GM18511 (cell line): ENCODE results near the gene FASTKD2.
A peak's percentile ranks its signal among the peaks of the same experiment; 100 is the strongest.

Experiments used
- ATAC-seq: cut with Tn5 transposase; IDR thresholded peaks from one replicate; pipeline ENCODE4 v1.9.1; 2021; ENCODE audit warnings: mild to moderate bottlenecking, moderate library complexity; ENCODE audit not compliant: unreplicated experiment

The FASTKD2 gene

DNA sequence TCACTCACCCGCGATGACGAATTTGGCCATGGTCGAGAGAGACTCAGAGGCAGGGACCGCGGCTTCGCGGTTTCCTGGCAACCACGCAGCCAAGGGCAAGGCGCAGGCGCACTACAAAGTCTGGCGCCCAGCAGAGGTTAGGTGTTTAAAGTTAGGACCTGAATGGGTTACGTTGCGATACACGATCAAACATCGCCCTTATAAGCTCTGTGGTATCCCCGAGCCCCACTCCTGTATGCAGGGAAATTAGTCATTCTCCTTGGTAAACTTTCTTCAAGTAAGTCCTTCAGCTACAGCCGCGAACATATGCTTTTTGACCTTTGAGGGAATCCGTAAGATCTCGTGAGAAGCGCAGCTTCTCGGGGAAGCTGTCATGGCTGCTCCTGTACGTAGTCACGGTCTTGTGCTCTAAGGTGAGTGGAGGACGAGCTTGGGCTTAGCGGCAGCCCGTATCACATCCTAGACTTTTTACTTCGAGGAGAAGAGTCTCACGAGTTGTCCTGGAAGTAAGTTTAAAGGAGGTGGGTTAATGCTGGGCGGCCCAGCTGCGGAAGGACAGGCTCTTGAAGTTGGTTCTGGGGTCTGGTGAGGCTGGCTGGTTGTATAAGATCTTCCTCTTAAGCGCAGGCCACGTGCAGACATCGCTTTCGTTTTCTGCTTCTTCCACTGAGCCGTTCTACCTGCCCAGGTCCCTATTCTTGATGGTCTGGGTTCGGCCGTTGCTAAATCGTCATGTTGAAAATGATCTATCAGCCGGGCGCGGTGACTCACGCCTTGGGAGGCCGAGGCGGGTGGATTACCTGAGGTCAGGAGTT lies at the start of gene FASTKD2, which contains the start of gene MDH1B:
Gene FASTKD2 (plus strand): TSS at position 365 of the 815 bp plus-strand sequence. CDS start 1,088 bp downstream, outside the sequence.
Gene MDH1B (minus strand): TSS at position 87 of the 815 bp plus-strand sequence. CDS start 57 bp downstream, at position 30.
- ATAC-seq: peak; percentile 94

DNA sequence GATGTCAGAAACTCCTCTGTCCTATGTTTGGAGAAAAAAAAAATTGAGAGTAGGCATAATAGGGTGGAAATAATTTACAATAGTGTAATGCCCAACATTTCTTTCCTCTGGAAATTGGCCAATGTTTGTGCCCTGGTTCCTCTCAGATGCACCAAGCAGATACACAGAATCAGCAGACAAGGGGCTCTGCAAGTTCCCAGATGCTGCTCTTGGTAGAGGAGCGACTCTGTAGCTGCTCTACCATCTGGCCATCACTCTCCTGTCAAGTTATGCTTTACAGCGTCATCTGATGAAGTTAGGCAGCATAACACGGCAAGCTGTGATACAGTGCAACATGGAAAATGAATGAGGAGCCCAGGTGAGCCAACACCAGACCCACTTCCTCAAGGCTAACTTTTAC lies 48.8 kb upstream of the FASTKD2 start:
- ATAC-seq: no peak

DNA sequence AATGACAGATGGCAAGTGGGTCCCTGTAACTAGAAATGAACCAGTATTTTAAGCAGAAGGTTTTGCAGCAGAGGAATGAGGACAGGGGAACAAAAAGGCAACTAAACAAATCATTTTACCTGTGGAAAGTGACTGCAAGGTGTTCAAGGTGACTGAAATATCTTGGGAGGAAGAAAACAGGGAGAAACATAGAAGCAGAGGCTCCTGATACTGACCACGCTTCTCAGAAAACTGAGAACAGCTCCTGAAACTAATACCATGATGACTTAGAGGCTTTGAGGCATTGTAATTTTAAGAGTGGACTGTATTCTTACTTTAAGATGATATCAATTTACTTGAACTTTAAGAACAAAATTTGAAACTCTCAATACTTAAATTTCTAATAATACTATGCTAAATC lies 47.1 kb upstream of the FASTKD2 start, which contains the start of gene DYTN:
Gene DYTN (minus strand): TSS at position 101 of the 400 bp plus-strand sequence. CDS start 117 bp downstream, outside the sequence.
- ATAC-seq: no peak

DNA sequence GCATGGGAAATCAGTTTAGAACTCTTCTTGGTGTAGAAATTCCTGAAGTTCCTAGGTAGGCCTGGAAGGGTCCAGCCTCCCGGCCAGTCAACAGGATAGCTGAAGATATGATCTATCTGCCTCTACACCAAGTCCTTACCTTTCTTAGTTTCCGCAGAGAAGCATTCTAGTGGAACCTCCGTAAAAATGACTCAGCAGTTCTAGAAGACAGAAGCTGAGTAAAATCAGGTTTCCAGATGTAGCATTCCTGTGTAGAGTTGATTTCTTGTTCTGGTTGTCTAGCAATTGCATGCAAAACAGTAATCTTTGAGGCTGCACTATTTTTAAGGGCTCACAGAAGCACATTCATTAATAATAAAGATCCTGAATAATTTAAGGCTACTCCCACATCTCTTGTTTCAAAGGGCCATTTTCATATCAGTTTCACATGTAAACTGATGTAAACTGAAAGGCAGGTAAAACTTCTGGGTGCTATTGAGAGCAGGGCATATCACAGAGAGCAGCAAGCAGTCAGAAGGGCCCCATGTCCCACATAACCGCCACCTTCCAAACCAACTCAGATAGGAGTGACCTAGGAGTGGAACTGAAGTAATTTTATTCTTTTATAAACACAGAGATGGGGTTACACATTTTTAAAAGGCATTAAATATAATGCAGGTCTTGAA lies 44.0 kb upstream of the FASTKD2 start:
- ATAC-seq: peak; percentile 89

DNA sequence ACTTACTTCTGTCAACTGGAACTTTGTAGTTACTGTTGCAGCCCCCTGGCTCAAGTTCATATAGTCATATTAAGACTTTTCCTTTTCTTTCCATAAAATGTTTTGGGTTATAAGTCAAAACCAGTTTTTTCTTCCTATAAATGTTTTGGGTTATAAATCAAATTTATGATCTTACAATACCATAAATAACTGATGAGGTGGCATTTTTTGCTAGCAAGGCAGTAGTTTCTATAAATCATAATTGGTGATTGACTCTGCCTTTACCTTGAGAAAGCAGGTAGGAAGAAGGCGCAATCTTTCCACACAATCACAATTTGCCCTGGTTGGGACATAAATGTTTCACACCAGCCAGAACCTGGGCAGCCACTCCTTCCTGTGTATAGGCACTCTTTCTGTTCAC lies 42.1 kb upstream of the FASTKD2 start:
- no peak for ATAC-seq

DNA sequence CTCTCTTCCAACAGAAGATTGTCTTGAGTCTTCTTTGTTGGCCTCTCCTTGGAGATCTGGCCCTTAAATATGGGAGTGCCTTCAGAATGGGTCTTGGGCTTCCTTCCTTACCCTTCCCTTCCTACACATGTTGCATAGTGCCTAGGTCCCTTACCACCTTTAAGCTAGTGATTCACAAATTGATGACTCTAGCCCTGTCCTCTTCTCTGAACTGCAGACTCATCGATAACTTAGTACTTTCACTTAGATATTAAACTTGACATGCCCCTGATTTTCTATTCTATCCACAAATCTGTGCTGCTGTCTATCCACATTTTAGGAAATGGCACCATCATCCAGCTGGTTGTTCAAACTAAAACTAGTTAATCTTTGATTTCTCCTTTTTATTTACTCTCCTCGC lies 38.1 kb upstream of the FASTKD2 start:
- no peak for ATAC-seq

DNA sequence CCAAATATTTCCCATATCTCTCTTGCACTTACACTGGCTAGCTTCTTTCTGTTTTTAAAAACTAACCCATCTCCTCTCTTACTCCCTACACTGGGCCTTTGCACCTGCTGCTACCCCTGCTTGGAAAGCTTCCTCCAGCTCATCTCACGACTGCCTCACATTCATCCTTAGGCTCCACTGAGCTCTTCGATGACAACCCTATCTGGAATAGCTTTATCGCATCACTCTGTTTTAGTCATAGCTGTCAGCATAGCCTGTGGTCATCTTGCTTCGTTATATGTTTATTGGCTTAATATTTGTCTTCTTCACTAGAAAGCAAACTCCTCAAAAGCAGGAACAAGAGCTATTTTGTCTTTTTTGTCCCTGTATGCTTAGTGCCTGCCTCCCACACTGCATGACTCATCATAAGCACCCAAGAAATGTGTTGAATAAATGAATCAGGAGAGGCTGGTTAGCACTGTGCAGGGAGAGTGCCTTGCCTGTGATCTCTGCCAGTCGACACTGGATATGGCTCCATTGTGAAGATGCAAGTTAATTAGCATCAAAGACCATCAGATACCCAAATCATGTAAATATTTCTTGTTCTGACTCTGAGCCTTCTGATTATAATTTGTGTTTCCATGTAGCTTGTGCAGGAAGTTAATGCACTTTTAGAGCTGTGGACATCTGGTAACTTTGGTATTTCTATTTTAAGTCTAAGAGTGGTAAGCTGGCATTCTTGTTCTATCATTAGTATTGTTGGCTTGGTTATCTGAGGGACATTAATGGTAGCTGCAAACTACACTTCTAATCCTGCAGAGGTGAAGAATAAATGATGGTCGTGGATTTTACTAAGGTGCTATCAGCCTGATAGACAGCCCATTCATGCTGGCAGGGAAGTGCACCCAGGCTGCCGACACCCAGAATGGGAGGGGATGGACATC lies 36.9 kb upstream of the FASTKD2 start:
- no peak for ATAC-seq

DNA sequence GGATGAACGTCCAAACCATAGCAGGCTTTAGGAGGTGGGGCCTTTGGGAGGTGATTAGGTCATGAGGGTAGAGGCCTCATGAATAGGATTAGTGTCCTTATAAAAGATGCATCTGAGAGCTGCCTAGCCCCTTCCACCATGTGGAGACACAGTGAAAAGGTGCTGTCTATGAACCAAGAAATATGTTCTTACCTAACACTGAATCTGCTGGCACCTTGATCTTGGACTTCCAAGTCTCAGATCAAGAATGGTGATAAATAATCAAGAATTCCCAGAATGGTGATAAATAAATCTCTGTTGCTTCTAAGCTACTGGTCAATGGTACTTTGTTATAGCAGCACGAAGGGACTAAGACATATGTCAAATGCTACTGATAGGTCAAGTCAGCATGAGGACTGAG lies 32.1 kb upstream of the FASTKD2 start:
- ATAC-seq: no peak

DNA sequence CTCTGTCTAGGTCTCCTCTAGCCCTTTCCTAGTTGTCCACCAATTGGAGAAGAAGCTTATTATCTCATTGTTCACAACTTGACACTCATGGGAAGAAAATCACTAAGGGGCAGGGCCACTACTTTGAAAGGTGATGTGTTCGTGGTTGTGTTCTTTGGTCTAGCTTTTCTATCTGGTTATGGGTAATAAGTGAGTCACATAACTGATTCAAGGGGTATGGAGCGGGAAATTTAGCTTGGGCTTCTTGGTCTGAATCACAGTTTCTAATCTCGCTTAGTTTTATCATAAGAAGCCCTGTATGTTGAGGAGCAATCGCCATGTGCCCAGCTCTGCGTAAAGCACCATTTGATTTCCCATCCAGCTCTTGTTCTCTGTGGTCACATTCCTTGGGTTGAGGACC lies 28.5 kb upstream of the FASTKD2 start:
- ATAC-seq: no peak

DNA sequence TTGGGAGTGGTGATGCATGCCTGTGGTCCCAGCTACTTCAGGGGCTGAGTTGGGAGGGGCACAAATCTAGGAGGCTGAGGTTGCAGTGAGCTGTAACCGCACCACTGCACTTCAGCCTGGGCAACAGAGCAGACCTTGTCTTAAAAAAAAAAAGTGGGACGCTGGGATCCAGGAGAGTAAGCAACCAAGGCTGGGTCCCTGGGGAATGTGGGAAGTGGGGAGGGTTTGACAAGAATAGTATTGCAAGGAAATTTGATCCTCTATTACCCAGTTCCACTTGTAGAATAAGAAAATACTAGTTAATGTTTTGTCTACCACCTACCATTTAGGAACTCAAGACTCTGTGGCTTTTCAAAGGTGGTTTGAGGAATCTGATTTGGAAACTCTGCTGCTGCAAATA lies 26.1 kb upstream of the FASTKD2 start:
- no peak for ATAC-seq

DNA sequence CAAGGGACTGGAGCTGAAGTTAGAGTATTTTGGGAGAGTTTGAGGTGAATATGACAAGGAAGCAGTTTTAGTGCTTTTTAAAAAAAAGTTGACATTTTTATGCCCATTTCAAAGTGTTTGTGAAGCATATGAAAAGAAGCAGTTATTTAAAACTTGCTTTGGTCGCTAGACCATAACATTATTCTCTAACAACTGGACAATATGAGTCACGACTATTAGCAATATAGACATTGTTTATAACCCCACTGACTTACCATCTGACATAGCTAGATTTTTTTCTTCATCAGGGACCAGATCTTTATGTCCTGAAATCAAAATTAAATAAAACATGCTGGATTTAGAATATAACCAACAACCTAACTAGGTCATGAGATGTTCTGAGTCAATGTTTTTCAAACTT lies 24.6 kb upstream of the FASTKD2 start:
- ATAC-seq: no peak

DNA sequence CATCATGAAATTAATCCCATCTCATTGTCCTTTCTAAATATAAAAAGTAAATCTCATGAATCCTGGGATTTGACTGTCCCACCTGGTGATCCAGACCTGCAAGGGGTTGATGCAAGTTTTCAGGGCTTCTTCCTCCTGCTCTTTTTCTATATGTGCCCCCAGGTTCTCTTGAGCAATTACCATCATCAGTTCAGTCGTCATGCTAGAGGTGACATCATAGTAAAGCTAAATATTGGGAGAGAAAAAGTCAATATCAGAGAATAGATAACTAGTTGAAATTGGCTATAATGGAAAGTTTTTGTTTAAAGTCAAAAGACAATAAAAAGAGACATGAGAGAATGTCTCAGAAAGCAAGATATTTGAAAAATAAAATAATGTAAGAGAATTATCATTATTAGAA lies 8.6 kb upstream of the FASTKD2 start:
- no peak for ATAC-seq

DNA sequence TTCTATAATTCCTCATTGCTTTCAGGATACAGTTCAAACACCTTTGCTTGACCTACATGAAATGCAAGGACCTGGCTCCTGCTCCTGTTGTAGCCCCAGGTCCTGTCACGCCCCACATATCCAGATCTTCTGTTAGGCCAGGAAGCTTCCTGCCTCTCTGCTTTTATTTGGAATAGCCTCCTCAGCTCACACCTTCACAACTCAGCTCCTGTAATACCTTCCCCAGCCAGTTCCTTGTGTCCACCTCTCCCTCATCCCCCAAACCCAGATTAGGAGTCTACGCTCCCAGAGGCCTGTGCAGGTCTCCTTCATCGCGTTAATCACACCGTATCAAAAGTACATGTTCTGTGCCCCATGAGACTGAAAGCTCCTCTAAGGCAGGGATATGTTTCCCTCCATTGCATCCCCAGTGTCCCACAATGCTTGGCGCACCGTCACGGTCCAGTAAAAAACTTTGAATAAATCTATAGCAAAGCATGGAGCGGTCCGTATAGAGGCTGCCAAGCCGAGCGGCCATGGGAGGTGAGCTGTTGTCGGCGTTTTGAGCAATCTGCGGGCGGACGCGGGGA lies 649 bp upstream of the FASTKD2 start:
- no peak for ATAC-seq

DNA sequence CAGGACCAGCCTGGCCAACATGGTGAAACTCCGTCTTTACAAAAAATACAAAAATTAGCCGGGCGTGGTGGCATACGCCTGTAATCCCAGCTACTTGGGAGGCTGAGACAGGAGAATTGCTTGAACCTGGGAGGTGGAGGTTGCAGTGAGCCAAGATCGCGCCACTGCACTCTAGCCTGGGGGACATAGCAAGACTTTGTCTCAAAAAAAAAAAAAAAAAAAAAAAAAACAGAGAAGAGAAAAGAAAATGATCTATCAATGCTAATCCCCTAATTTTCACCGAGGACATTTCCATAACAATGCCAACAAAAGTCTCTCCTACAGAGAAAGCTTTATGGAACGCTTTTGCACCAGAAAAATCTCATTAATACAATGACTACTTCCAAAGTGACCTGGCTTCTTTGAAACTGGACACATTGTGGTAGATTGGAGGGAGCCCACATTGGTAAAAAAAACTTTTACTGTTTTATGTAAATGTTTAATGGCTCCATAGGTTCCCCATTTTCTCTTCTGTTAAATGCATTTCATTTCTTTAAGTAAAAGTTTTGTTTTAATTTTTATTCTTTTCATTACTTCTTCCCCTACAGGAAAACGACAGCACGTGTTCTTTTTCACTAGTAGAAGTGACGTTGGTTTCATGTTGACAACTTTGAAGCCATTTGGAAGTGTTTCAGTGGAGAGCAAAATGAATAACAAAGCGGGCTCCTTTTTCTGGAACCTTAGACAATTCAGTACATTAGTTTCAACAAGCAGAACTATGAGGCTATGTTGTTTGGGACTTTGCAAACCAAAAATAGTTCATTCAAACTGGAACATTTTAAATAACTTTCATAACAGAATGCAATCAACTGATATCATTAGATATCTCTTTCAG lies 888 bp downstream of the FASTKD2 start:
- no peak for ATAC-seq

DNA sequence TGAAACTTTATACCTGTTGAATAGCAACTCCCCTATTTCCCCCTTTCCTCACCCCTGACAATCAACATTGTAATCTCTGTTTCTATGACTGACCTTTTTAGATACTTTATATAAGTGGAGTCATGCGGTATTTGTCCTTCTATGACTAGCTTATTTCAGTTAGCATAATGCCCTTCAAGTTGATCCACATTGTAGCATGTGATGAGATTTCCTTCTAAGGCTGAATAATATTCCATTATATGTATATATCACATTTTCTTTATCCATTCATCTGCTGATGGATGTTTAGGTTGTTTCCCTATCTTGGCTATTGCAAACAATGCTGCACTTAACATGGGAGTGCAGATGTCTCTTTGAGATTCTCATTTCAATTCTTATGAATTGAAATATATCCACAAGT lies 9.5 kb downstream of the FASTKD2 start:
- ATAC-seq: no peak

DNA sequence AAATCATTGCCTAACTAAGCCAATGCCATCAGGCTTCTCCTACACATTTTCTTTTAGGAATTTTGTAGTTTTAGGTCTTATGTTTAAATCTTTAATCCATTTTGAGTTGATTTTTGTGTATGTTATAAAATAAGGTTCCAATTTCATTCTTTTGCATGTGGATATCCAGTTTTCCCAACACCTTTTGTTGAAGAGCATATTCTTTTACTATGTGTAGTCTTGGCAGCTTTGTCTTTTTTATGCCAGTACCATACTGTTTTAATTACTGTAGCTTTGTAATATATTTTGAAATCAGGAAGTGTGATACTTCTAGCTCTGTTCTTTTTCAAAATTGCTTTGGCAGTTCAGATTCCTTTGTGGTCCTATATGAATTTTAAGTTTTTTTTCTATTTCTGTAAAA lies 11.0 kb downstream of the FASTKD2 start:
- ATAC-seq: no peak

DNA sequence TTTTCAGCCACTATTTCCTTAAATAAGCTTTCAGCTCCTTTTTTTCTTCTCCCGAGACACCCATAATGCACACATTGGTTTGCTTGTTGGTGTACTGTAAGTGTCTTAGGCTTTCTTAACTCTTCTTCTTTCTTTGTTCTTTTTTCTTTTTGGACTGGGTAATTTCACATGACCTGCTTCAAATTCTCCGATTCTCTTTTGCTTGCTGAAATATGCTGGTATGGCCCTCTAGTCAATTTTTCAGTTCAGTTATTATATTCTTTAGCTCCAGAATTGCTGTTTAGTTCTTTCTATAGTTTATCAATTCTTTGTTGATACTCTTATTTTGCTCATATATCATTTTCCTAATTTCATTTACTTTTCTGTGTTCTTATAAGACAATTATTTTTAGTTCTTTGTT lies 15.3 kb downstream of the FASTKD2 start:
- ATAC-seq: no peak

DNA sequence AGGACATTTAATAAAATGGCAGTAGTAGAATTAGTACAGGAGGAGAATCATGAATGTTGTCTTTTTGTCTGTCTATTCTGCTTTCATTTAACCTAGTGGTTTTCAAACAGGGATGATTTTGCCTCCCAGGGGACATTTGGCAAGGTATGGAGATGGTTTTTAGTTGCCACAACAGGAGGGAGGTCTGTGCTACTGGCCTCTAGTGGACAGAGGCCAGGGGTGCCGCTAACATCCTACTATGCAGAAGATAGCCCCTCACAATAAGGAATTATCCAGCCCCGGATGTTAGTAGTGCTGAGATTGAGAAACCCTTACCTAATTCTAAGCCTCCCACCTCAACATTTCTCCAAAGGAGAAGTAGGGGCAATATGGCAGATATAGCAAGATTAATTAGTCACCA lies 18.3 kb downstream of the FASTKD2 start:
- no peak for ATAC-seq

DNA sequence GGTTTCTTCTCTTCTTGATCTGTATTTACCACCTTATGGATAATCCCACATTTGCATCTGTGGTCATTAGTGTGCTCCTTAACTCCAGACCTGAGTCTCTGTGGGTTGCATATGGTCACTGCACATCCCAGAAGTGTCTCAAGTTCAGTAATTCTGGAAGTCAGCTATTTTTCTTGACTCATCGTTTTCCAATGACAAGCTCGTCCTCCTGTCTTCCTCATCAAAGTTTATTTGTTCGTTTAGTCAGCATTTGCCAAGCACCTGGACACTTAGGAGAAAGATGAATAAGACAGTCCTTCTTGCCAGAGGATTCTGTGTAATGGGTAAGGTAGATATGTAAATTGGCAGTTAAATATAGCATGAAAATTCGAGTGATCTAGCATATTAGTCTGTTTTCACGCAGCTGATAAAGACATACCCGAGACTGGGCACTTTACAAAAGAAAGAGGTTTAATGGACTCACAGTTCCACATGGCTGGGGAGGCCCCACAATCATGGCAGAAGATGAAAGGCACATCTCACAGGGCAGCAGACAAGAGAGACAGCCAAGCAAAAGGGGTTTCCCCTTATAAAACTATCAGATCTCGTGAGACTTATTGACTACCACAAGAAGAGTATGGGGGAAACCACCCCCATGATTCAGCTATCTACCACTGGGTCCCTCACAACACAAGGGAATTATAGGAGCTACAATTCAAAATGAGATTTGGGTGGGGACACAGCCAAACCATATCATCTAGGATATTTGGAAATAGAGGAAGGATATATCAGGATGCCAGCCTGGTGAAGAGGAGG lies 19.4 kb downstream of the FASTKD2 start:
- no peak for ATAC-seq
